HG03196 (cell line): ENCODE results near the gene BDKRB2.

Experiments used
- ATAC-seq: cut with Tn5 transposase; IDR thresholded peaks from one replicate; pipeline ENCODE4 v1.9.1; 2021; ENCODE audit not compliant: unreplicated experiment

BDKRB2 gene

DNA sequence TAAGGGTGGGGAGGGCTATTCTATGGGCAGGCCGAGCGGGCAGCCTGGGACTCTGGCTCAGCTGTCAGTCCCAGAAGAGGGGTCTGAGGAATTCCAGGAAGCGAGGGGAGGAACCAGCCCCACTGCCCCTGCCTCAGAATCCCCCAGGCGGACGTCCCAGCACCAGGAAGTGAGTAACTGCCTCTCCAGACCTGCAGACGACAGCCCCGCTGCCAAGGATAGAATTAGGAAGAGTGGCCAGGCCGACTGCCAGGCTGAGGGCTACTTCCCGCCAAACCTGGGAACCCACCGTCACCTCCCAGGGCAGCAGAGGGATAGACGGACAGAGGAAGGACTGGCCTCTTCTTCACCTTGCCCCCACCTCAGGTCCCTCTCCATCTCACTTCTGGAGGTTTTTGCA lies 6.7 kb upstream of the BDKRB2 start:
- no peak for ATAC-seq

DNA sequence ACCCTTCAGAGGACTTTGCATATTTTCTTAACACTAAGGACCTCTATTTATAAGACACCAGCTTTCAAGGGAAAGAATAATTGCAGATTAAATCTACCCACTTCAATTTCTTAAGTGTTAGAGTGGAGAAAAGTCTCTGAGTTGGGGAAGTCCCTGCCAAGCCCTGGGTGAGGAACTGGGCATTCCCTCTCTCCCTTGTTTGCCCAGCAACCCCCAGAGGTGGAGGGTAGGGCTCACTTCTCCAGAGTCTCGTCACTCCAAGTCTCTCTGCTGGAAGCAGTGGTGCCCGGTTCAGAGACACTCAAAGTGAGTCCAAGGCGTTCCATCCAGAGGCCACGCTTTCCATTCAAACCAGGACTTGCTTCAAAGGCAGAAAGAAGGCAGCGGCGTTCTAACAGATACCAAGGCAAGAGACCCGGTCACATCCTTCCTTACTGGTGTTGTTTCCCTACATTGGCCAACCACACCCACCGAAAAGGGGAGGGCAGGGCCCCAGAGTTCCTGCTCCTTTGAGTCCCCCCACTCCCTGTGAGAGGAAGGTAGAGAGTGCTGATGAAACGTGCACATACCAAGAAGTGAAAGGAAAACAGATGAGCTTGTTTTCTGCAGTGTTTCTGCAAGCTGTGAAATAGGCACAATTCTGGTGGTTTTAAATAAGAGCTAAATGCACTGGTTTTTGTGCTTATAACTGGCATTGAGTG lies 6.1 kb upstream of the BDKRB2 start:
- ATAC-seq, result no peak

DNA sequence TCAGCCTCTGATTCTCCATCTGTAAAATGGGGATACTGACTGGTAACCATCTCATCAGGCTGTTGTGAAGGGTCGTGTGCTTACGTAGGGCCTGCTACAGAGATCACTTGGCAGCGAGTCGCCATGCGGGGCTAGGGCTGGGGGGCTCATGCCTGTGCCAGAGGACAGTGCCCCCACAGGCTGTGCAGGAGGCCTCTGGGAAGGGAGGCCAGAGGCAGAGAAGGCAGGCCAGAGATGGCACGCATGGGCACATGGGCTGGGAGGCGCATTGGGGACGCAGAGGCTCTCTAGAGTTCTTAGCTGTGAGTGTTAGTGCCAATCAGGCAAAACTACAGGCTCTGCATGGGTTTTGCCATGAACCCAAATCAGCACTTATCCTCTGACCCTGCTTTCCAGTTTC lies 3.5 kb upstream of the BDKRB2 start:
- ATAC-seq, result no peak

DNA sequence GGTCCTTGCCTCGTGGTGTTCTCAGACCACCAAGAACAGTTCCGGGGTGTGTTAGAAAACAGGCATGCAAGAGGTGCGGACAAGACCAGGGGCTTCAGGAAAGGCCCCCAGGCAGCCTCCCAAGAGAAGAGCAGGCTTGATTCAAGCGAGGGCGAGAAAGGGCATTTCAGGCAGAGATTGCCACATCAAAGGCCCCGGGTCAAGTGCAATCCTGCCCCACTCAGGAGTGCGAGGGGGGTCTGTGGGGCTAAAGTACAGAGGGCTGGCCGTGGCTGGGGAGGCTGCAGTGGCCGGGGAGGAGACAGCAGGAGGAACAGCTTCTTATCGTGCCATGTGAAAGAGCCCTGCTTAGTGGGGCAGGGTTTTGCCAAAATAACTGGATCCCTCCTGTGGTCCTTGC lies 2.7 kb upstream of the BDKRB2 start:
- ATAC-seq, result no peak

DNA sequence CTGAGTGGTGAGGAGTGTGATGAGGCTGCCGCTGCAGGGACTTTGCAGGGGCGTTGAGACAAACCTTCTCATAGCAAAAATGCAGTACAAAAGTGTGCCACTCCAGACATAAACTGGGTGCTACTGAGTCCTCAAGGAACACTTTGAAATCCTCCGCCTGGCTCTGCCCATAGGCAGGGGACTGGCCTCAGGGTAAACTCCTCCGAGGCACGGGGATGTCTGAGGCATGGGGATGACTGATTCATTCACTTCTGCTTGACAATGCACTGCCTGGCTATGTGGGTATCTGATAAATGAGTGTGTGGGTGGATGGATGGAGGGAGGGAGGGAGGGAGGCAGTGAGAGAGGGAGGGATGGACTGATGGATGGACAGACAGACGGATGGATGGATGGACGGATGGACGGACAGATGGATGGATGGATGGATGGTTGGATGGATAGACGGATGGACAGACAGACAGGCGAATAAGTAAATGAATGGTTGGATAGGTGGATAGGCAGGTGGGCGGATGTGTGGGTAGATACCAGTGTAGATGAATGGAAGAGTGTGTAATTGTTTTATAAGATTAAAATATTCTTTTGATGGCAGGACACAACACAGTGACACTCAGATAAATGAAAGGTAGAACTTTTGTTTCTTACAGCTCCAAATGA lies 2.1 kb upstream of the BDKRB2 start:
- ATAC-seq, result no peak

DNA sequence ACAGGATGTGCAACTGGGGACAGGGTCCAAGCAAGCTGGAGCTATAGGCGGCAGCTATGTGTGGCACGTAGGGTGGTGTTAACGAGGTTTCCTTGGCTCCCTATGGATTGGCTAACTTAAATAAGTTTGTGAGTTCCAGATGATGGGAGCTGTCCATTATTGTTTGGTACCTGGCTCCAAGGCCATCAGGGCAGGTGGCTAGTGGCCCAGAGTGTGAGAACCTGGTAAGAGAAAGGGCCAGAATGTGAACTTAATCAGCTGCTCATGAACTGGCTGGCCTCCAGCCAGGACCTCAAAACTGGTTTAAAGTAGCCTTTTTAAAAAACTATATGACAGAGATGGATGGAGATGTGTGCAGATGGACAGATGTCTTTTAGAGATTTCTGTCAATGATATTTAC lies 1.5 kb upstream of the BDKRB2 start:
- ATAC-seq, result no peak

DNA sequence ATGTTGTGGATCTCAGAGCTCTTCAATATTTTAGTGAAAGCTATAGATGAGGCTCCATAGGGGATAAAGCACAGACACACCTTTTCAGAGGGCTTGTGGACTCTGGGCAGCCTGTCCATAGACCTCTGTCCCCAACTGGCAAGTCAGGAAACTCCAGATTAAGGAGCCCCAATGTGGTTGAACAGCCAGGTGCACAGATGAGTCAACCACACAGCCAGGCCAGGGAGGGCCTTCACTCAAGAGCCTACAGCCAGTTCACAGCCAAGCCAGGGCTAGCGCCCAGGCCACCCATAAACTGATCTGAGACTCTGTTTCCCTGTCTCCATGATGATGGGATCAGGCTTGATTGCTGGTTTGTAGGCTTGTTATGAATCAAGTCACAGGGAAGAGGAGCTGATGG lies 1.0 kb upstream of the BDKRB2 start:
- no peak for ATAC-seq

DNA sequence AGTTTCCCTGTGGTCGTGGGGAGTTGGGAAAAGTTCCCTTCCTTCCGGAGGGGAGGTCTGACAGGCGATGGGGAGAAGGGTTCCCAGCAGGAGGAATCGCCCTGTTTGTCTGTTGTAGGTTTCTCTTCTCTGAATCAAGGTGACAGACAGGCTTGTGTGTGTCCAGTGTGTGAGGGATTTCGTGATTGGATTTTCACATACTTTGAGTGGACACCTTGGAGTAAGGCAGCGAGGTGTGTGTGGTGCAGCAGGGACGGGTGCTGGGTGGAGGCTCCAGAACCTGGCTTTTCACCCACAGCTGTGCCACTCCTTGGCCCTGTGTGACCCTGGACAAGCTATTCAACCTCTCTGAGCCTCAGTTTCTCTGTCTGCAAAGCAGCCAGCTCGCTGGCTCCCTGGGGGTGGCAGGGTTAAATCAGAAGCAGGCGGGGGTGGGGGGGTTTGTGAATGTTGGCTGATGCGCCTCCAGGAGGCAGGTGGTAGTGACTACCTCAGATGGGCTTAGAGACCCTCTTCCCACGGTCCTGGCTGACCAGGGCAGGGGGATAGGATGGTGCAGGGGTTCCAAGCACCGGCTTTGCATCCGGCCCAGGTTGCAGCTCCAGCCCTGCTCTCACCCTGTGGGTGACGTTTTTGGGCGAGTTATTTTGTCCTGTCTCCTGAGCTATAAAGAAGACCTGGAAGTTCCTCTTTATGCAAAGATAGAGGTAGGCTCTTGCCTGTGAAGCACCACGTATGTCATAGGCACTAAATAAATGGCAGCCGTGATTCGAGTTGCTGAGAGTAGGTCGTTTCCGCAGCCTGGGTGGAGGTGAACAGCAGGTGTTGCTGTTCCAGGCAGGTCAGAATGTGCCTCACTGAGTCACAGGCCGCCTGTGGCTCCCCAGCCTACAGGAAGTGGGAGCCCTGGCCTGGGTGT lies 679 bp downstream of the BDKRB2 start:
- ATAC-seq, result no peak

DNA sequence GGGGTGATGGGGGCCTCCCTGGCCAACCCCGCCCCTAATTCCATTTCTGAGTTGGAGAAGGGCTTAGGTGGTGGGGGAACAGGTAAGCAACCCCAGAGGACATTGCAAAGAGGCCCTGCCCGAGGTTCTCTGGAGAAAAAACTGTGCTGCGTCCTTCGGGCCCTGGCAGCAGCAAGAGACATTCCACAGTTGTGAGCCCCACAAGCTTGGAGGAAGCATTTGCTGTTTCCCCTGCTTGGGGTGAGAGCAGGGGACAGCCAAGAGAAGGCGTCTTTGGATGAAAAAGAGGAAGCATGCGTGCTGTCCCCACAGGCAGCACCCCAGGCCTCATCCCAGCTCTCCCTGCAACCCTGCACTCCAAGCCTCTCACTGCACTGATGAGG lies 1.3 kb downstream of the BDKRB2 start:
- no peak for ATAC-seq

DNA sequence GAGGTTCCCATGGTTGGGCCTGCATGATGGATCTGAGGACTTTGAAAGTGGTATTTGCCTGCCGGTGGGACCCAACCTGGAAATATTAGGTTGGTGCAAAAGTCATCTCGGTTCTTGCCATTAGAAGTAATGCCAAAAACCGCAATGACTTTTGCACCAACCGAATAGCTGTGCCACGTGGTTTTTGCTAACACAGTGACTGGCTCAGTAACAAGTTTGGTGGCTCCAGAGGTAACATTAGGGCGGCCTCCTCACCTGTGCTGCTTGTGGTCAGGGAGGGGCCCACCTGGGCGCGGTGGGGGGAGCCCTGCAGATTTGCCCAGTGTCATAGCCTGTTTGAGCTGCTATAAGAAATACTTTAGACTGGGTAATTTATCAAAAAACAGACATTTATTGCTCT lies 1.8 kb downstream of the BDKRB2 start:
- ATAC-seq, result no peak

DNA sequence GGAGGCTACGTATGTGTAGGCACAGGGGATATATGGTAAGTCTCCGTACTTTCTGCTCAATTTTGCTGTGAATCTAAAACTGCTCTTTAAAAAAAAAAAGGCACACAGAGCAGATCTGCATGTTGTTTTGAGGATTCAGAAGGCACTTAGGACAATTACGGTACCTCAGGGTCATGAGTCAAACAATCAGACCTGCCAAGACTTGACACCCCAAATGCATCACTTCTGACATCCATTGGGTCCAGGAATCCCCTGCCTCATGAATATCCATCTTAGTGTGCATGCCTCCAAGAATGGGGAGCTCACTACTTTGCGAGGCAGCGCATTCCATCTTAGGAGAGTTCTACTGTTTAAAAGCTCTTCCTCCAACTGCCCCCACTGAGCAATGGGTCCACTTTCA lies 3.0 kb downstream of the BDKRB2 start:
- ATAC-seq, result no peak

DNA sequence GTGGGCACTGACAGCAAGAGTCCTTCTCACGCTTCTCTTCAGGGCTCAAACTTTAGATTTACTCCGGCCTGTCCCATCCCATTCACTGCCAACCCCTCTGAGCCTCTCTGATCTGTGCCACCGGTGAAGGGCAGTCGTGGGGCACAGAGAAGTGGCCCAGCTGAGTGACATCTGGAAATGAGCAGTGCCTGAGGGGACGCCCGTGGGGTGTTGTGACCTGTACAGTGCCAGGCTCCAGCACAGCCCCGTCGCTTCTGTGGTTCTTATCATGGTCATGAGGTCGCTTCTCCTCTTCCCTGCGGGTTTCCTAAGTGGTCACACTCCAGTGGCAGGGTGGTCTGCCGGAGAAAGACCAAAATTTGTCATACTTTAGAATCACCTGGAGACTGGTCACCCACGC lies 4.1 kb downstream of the BDKRB2 start:
- no peak for ATAC-seq

DNA sequence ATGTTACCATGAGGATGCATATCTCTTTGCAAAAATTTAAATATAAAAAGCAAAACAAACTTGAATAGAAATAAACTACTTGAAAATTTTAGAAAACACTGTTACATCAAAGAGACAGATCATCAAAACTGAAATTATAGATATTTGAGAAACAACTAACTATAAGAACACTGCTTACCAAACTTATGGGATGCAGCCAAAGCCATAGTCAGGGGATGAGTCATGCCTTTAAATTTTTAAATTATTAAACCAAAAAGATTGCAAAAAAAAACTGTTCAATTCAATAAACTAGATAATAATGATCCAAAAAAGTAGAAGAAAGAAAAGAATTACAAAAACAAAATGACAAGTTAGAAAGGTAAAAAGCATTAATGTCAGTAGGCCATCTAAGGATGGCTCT lies 7.5 kb downstream of the BDKRB2 start:
- ATAC-seq, result no peak

DNA sequence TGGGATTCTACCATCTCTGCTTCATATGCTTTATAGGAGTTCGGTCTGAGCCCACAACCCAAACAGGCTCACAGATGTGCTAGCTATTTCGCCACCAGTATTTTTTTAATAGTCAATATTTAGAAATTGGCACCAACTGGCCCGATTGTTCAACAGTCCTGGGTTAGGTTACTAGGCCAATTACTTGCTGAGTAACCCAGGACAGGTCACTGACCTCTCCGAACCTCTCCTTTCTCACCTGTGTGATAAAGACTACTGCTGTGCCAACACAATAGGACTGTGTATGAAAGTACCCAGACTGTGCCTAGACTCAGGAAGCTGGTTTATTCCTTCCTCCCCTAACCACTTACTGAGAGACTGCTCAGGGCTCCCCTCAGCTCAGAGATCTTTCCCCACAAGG lies 8.3 kb downstream of the BDKRB2 start:
- ATAC-seq, result no peak

DNA sequence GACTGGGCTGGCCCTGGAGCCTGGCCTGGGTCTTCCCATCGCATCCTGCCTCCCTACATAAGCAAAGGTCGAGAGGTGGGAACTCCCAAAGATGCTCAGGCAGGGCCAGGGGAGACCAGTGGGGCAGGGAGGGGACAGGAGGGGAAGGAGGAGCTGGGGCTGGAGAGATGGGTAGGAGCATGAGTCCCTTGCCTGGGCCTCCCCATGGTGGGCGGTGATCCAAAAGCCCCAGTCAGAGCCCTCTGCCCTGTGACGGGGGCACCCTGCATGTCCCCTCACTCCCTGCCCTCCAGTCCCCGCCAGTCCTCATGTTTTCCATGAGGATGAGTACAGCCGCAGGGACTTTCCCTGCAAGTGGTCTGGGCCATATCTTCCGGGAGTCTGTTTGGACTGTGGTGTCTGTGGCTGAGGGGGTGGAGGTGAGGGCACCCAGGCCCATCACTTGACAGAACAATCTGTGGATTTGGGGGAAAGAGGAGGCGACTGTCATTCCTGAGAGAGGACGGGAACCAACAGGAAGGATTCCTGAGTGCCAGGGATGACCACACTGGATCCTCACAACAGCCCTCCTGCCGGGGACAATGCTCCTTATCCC lies 9.3 kb downstream of the BDKRB2 start:
- no peak for ATAC-seq

DNA sequence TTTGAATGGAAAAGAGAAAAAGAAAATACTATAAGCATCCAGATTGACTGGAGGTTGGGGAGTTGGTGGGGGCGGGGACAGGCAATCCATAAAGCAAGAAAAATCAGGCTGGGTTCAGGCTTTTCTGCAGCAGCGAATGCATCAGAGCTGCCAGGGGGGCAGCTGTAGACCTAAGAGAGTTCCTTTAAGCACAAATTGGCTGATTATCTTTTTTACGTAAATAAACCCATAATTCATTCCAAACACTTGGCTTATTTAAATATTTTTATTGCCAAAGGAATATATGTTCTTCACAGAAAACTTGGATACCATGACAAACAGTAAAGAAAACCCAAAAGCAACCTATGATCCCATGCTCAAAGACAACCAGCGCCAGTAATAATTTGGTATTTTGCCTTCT lies 10.2 kb downstream of the BDKRB2 start:
- no peak for ATAC-seq

DNA sequence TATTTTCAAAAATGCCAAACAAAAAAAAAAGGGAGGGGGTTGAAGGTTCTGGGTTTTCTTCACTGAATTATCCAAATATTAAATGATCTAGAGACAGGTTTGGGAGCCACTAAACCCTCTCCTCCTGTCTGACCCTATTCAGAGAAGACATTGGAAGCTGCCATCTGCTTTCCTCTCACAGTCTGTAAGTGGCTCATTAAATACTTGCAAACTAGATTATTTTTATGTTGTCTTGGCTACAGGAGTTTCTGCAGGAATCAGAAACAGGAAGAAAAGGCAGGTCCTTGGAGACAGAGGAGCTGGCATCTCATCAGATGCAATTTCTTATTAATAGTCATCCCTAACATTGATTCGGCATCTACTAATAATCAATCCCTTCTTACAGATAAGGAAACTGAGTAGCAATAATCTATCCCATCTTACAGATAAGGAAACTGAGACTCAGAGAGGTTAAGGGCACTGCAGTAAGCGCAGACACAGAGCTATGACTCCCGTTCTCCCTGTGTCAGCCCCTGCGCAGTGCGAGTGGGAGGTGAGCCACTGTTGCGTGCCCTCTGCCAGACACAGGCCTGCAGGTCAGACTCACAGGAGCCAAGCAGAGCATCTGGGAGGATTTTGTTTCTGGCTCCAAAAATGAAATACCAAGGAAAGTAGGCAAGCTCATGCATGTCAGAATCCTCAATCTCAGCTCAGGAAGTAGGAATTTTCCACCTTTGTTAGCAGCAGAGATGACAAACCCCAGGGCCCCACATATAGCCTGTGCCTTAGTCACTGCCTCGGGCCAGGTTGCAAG lies 11.0 kb downstream of the BDKRB2 start:
- ATAC-seq, result no peak

DNA sequence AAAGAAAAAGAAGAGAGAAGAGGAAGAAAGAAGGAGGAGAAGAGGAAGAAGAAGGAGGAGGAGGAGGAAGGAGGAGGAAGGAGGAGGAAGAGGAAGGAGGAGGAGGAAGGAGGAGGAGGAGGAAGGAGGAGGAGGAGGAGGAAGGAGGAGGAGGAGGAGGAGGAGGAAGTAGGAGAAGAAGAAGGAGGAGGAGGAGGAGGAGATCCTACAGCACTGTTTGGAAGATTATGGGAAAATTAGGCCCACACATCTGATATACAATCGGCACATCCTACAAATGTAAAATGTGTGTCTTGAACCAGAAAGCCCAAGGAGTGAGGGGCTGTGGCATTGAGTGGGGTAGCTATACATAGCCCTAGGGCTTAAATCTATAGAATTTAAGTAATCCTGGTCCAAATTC lies 12.0 kb downstream of the BDKRB2 start:
- ATAC-seq, result no peak

DNA sequence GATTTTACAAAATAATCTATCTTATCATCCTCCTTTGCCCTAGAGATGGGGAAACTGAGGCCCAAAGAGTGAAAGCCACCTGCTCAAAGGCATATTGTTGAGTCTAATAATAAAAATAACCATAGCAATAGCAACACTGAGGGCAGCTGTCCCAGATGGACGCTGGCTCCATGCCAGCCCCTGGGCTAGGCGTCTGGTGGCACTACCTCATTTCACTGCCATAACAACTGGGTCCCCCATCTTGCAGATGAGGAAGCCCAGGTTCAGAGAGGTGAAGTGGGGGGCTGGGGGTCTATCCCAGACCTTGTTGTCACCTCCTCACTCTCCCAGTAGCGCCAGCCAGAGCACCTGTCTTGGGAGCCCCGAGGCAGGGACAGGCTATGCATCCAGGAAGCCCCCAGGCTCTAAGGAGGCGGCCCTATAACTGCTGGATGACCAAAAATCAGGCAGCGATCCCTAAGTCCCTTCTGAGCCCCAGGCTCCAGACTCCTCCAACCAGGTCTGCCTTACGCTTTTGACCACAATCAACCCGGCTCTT lies 12.8 kb downstream of the BDKRB2 start:
- ATAC-seq, result no peak

DNA sequence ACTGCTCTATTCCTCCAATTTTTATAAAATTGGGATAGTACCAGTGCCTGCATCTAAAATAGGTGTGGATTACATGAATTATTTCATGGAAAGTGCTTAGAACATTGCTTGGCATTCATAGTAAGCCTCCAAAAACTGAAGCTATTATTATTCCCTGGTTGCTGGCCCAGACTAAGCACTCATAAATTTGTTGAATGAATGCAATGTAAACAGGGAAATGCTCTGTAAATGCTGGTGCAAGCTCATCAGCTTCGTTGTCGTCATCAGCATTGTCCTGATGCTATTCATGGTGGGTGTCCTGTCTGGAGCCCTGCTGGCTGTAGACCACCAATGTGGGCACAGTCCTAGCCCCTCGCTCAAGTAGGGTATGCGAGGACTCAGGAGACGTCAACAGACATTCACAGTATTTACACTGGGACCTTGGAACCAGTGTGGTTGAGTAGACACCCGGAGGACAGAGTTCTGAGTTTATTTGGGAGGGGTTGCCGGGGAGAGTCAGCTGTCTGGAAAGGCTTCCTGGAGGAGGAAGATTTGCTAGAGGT lies 16.5 kb downstream of the BDKRB2 start:
- ATAC-seq, result no peak
